Stimulated activated CD8-positive, alpha-beta memory T cell treated with anti-CD3 and anti-CD28 coated beads, Interleukin-4, amount 100 ng/mL, for 48 hours (primary cell): Measurements from ENCODE around the gene EIF5.
A peak's percentile ranks its signal among the peaks of the same experiment; 100 is the strongest.

Experiments used
- DNase-seq: peaks from one replicate; pipeline ENCODE4 v3.0.0-alpha.2; 2020

Gene EIF5

GRCh38 chr14:103311171-103311997, 22.7 kb upstream of the EIF5 start:
- no peak for DNase-seq

- no peak for DNase-seq
Observed at GRCh38 chr14:103312006-103312635, 21.9 kb upstream of the EIF5 start.

DNA sequence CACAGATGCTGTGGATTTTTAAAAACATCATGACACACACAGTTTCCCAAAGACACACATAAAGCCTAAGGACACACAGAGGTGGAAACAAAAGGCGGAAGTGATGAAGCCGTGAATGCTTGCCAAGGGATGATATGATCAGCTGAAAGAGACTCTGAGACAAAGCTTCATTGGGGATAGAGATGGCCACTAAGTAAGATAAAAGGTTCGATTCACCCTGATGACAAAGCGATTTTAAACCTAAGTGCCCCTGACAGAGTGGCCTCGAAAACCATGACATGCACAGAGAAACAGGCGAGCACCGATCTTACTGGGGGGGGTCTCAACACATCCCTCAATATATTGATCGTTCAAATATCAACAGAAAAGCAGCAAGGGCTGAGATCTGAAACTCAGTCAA, 20.3 kb upstream of the EIF5 start:
- no peak for DNase-seq

- DNase-seq, result no peak
Observed at GRCh38 chr14:103314496-103315277, 19.4 kb upstream of the EIF5 start.

DNA sequence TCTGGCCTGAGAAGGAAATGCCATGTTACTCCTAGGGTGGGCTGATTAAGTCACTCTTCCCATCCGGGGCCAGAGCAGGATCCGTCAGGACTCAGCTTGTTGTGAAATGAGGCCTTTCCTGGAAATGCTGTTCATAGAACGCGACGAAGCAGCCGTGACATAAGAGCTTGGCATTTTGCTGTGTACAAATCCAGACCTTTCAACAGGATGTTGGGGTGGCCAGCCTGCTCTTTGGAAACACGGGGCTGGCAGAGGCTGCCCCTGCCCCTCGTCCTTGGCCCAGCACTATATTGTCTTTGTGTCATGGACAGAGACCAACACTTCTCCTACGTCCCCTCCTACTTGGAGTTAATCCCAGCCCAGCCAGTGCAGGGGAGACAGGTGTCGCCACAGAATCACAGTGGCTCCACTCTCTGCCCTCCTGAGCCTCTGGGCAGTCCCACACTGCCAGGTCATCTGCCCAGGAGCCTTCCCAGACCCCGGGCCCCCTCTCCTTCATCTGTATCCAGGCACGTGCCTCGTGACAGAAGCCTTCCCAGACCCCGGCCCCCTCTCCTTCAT, 18.6 kb upstream of the EIF5 start:
- no peak for DNase-seq

- DNase-seq, result no peak
Observed at GRCh38 chr14:103315941-103316340, 18.1 kb upstream of the EIF5 start.

DNA sequence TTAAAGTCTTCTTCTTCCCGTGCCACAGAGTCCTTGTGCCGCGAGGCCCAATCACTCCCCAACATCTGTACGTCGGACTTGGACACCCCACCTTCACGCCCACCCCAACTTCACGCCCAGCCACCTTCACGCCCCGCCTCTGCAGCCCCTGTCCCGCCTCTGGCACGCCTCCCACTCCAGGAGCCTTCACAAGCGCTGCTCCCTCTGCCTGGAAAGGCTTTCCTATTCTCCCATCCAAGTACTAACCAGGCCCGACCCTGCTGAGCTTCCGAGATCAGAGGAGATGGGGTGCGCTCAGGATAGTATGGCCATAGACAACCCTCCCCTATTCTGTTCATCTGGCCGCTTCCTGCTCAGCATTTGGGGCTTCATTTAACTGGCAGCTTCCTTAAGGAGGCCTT, 17.3 kb upstream of the EIF5 start:
- DNase-seq, result no peak

DNA sequence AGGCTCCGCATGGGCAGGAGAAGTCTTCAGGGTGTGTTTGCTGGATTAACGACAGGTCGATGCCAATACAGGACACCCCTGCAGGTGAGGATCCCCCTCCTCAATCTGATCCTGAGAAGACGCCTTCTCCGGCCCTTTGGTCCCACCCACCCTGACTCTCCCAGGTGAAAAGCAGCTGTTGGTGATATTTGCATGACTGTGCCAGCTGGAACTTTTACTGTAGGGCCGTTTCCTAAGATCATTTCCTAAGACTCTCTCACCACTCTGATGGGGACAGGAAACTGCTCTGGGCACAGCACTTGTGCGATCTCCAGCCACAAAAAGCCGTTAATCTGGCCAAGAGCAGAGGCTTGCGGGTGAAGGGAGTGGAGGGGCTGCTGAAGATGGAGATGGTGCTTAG, 16.8 kb upstream of the EIF5 start:
- no peak for DNase-seq

- no peak for DNase-seq
Observed at GRCh38 chr14:103317976-103318580, 16.0 kb upstream of the EIF5 start.

- no peak for DNase-seq
Observed at GRCh38 chr14:103318750-103319419, 15.2 kb upstream of the EIF5 start.

DNA sequence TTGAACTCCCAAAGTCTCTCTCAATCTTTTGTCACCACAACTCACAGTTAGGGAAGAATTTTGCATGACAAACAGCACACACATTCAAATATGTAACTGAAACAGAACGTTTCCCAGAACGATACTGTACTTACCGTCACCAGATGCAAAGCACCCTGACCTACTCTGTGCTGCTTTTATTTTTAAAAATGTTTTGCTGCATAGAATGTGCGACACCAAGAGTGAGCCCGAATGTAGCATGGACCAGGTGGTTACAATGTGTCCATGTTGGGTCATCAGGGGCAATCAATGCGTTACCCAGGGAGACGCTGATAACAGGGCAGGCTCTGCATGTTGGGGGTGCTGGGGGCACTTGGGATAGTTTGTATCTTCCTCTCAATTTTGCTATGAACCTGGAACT, 14.6 kb upstream of the EIF5 start:
- DNase-seq, result no peak

DNA sequence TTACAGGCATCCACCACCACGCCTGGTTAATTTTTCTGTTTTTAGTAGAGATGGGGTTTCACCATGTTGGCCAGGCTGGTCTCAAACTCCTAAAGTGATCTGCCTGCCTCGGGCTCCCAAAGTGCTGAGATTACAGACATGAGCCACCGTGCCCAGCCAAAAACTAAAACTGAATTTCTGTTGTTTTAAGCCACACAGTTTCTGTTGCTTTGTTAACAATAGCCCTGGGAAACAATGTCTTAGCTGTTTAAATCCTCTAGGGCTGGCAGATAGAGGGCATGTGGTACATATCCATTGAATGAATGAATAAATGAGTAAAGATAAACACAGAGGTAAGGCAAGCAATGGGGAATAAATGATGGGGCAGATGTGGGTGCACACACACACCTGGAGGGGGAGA, 8.0 kb upstream of the EIF5 start:
- DNase-seq, result no peak

DNA sequence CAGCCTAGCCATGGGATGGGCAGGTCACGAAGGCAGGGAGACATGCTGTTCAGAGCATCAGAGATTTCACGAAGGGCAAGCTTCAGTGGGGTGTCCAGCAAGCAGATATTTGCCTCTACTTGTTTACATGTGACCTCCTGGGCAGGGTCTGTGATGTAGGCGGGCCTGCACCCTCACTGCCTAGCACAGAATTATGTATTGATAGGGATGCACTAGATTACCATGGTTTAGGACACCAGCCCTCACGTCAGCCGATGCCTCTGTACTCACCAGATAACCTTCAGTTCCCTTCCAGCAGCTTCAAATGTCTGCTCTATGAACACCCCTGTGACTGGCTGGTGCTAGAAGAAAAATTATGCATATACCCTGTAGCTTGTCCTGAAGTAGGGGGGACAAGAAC, 5.1 kb upstream of the EIF5 start:
- no peak for DNase-seq

DNA sequence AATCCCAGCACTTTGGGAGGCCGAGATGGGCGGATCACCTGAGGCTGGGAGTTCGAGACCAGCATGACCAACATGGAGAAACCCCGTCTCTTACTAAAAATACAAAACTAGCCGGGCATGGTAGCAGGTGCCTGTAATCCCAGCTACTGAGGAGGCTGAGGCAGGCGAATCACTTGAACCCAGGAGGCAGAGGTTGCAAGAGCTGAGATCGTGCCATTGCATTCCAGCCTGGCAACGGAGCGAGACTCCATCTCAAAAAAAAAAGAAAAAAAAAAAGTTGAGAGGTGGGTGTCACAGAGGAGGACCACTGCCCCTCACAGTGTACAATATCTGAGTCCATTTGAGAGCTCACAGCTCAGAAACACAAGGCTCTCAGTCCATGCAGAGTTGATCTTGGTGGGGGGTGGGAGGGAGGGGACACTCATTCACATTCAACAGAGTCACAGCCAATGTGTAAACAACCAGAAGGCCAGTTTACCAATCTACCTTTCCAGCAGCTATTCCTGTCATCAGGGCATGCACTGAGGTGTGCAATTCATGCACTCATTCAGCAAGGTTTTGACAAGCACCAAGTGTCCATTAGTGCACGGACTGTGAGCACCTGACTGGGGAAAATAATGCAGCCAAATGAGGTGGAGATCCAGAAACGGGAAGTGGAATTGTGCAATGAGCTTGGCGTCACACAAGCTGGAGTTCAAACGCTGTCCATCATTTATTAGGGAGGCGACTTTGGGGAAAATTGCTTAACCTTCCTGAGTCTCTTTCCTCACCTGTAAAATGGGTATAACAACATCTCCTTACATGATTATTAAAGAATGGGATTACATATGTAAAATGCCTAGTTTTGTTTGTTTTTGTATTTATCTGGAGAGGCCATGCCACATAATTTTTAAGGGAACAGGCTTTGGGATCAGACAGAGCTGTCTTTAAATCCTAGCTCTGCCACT, 4.4 kb upstream of the EIF5 start:
- DNase-seq, result no peak

DNA sequence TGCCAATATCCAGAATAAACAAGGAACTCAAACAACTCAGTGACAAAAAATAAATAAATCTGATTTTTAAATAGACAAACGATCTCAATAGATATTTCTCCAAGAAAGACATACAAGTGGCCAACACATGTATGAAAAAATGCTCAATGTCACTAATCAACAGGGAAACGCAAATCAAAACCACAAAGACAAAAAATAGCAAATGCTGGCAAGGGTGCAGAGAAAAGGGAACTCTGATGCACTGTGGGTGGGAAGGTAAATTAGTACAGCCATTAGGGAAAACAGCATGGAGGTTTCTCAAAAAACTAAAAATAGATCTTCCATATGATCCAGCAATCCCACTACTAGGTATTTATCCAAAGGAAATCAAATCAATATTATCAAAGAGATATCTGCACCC, 3.5 kb upstream of the EIF5 start:
- DNase-seq, result no peak

- DNase-seq, result no peak
Observed at GRCh38 chr14:103332143-103332919, 1.7 kb upstream of the EIF5 start.

- peak; percentile 84 for DNase-seq
Observed at GRCh38 chr14:103334644-103335622, 896 bp downstream of the EIF5 start.

DNA sequence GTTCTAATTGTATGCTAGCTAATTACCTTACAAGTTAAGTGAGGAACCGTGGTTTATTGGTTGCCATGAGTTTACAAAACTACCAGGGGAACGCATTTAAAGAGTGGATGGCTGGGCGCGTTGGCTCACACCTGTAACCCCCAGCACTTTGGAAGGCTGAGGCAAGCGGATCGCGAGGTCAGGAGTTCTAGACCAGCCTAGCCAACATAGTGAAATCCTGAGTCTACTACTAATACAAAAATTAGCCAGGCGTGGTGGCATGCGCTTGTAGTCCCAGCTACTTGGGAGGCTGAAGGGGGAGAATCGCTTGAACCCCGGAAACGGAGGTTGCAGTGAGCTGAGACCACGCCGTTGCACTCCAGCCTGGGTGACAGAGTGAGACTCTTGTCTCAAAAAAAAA, 2.2 kb downstream of the EIF5 start:
- DNase-seq, result no peak

DNA sequence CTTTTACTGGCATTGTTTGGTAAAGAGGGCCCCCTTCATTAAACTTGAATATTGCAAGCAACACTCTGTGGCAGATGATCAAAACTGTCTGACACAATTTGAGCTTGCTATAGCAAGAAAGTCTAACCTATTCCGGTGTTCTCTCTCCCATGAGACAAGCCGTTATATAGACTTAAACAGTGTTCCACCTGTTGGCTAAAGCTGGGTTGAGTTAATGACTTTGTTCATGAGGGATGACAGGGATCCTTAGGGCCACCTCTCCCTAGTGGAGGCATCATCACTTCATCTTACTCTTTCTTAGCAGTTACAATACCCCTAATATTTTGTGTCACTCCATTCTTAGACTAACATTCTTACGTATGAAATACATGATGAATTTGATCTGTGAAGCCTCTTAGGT, 3.8 kb downstream of the EIF5 start:
- DNase-seq, result no peak
